NCI-H128 (cell line): ENCODE data around the gene STRADA.

ENCODE experiments used
- DNase-seq: peaks from one replicate; lab custom pipeline; 2025; ENCODE audit not compliant: unreplicated experiment; lab: John Stamatoyannopoulos, UW

Gene STRADA

DNA sequence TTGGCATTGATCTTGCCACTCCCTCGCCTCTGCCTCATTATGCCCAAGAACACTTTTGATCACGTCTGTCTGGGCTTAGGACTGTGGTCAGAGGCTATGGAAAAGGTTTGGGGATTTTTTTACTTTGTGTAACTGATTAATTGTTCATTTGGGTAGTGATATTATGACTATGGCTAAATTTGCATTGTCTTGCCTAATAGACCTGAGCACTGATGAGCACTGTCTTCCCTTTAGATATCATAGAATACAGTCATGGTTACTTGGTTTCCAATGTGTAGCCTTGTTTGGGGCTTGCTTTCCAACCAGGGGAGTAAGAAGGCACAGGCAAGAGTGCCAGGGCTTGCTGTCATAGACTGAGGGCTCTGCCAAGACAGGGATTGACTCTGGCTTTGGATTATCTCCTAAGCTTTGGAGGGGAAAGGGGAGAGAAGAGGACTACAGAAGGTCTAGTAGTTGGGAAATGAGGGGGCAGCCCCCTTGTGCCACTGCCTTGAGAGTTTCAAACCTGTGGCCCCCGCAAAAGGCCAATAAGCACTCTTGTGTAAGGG lies 55.4 kb downstream of the STRADA start:
- DNase-seq: no peak

DNA sequence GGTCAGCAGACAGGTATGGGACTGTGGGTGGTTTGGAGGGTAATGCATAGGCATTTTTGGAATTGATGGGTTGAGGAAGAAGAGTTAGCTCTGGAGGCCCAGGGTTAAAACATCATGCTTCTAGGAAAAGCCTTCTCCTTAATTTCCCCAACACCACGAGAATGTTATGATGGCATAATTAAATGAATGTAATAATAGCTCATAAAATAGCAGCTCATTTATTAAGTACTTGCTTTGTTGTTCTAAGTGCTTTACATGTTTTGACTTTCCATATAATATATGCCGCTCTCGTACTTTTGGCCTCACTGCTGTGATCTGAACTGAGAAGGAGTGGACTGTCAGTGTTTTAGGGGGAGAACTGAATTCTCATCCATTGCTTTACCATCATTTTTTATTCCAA lies 56.0 kb downstream of the STRADA start:
- DNase-seq: no peak

DNA sequence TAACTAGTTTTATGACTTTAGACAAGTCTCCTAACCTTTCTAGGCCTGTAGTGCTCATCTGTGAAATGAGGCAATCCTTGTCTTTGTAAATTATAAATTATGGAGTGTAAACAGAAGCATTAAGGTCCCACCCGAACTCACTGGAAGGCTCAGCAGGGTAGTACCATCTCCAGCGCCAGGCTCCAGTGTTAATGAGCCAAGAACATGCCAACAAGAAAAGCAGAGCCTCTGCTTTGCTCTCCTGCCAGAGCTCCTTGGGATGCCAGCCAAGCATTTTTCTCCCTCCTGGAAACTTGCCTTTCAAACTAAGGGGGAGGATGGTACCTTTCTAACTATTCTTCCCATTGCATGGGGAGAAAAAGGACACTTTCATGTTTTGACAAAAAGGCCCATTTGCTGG lies 56.6 kb downstream of the STRADA start:
- DNase-seq: no peak

DNA sequence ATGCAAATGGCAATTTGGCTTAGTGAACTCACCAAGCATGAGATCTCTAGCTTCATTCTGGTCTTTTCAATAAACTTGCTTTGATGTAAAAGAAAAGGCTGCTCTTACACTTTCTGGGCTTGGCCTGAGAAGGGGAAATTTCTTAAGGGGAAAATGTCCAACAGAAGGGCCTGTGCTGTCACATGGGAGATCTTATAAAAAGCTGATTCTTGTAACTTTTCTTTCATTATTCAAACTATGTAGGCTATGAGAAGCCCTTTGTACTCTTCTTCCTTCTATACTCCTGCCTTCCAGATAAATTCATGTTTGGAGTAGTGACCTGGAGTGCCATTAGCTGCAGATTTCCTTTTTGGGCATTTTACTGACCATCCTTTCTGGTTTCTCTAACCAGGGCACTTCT lies 58.6 kb downstream of the STRADA start:
- DNase-seq: no peak

DNA sequence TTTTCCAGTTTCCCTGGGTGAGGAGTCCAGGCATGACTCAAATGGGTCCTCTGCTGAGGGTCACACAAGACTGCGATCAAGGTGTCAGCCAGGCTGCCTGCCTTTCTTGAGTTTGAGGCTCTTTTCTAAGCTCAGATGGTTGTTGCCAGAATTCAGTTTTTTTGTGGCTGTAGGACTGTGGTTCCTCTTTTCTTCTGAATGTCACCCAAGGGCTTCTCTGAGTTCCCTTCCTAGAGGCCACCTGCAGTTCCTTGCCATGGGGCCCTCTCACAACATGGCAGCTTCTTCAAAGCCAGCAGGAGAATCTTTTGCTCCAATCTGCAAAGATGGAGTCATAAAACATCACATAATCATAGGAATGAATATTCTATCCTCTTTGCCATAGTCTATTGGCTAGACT lies 59.2 kb downstream of the STRADA start:
- DNase-seq: no peak

DNA sequence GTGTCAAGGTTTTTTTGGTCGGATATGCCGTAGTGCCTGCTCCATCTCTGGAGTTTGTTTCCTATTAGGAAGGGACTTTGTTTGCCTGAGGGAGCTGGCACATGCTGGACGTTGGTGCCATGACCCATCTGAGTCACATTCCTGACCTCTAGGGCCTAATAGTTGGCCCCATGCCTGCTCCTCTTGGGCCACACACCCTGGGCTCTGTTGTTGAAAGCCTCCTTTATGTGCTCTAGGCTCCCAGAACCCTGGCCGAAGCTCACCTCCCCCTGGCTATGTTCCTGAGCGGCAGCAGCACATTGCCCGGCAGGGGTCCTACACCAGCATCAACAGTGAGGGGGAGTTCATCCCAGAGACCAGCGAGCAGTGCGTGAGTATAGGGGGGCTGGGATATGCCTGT lies 60.1 kb downstream of the STRADA start:
- no peak for DNase-seq

DNA sequence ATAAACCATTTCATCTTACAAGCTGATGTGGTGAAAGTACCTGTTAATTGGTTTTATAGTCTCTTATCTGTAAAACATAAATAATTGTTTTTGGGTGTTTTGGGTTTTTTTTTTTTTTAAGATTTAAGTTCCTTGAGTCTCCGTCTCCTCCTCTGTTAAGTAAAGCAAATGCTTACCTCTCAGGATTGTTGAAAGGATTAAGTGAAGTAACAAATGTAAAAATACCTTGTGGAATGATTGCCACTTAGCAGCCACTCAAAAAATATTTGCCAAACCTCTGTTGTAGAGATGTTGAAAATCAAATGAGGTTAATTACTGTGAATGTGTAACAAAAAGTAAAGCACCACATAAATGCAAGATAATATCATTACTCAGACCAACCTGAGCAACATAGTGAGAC lies 60.9 kb downstream of the STRADA start:
- DNase-seq: no peak

DNA sequence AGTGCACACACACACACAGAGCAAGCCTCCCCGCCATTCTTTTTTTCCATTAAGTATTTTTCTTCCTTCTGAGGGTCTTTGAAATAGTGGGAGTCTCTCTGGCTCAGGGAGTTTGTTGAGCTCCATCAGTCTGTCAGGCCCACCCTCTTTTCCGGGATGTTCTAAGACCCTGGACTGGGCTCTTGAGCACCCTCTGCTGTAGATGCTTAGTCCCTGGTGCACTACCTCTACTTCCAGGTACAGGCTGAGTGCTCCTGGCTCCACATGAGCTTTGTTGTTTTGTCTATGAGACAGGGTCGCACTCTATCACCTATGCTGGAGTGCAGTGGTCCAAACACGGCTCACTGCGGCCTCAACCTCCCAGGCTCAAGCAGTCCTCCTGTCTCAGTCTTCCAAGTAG lies 62.4 kb downstream of the STRADA start:
- DNase-seq: no peak

DNA sequence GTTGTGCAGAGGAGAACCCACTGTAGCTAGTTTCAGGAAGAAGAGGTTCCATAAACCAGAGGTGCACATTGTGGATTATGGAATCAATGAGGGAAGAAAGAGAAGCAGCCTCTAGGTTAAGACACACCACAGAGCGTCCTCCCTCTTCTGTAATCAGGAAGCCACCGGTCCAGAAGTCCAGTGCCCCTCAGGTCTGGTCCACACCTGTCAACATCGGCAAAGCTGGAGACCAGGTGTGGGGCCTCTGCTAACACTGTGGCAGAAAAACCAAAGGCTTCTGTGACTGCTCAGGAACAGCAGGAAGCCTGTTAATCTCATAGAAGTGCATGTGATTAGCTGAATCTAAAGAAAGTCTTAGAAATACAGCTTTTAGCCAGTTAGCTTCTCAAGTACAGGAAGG lies 65.0 kb downstream of the STRADA start:
- DNase-seq: no peak

DNA sequence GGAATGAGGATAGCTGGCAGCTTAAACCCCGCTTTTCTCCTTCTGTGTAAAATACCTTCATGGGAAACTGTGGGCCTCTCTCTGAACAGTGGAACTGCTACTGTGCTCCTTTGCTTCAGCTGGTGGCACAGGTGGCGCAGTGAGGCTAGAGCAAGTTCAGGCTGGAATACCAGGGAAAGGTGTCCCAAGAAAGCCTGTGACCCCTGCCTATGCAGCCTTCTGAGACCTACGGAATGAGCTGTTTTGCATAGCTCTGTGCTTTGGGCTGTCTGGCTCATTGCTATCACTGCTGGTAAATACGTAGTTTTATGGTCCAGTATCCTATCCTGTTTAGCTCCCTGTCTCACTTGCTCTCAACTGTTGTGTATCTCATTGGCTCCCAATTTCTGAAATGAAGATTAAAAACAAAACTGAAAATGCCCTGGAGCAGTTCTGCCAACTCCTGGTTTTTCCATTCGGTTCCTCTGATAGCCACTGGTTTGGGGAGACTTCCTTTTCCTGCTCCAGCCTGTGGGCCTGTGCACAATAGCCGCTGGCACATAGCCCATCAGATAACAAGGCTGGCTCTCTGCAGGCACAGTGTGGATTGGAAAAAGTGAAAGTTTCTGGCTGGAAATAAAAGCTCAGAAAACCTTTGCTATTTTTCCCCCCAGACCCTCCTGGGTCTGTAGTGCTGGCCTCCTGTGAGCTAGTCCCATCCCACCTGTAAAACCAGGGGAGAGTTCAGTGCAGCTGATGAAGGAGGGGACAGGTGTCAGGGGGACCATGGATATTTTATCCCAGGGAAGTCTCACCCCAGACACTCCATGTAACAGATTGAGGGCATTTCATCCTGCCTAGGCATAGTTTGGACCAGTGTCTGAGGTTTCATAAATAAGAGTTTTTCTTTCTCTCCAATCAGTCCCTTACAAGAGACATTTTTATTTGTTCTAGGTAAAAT lies 65.7 kb downstream of the STRADA start:
- DNase-seq: no peak

DNA sequence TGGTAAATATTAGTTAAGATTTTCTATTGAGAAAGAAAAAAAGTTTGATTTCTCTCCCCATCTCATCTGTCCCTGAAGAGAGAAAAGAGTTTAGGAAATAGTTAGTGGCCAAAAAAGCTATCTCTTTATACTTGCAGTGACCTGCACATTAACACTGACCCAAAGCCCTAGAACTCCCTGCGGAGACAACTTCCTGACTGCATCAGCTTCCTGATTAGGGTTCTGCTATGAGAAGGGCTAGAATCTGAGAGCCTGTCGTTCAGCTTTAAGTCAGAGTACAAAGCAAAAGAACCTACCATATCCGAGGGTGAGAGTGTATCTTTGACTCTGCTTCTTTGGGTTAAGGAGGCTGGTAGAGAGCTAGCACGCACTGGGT lies 66.4 kb downstream of the STRADA start:
- DNase-seq: no peak

DNA sequence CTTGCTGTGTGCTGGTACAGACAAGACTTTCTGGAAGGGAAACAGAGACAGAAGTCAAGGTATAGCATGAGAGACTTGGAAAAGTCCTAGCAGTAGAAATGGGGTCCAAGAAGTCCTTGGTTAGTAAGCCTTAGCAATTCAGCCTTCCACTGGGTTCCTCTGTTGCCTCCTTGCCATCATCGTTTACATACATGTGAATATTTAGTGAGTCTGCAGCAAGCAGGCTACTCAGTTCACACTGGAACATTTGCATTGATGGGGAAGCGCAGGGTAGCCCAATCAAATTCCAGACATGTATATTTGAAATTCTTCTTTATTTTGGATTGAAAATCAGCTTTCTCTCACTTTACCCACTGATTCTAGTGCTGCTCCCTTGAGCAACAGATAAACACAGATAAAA lies 68.7 kb downstream of the STRADA start:
- DNase-seq: no peak

DNA sequence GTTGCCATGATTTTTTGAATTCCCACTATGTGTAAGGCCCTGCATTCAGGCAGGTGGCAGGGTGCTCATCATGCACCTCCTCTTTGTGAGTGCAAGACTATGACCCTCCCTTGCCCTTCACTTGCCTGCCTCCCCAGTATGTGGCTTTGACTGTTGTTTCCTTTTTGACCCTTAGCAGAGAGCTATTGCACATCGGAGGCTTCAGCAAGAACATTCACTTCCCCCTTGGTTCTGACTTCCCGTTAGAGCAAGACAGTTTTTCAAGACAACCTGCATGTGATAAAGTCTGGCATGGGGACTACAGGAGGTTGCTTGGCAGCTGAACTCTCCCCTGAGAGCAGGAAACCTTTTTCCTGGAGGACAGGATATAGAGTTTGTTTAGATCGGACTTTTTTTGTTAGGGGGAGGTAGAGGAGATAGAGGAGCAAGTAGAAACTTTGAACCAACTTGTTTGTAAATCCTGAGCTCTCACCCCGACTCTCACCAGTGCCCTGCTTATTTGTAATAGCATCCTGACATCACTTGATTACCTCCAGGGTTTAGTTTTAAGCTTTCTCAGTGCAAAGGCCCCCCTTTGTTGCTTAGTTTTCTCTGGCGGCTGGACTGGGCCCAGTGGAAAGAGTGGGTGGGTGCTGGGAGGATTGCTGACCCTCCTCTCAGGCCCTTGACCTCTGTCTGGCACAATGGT lies 75.9 kb downstream of the STRADA start:
- no peak for DNase-seq

DNA sequence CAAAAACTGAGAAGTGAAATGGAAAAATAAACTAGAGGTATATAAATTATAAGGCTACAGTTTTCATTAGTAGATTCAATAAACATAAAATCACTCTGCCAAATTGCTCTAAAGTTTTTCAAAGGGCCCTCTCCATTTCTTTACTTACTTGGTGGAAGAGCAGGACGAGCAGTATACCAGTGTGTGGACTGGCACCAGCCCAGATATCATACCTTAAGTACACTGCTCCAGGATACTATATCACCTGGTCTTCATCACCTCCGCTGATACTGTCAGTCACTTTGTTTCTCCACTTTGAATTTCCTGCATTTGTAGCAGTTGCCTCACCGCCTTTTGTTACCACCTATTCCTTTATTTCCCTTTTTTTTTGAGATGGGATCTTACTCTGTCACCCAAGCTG lies 81.7 kb downstream of the STRADA start:
- DNase-seq: no peak

DNA sequence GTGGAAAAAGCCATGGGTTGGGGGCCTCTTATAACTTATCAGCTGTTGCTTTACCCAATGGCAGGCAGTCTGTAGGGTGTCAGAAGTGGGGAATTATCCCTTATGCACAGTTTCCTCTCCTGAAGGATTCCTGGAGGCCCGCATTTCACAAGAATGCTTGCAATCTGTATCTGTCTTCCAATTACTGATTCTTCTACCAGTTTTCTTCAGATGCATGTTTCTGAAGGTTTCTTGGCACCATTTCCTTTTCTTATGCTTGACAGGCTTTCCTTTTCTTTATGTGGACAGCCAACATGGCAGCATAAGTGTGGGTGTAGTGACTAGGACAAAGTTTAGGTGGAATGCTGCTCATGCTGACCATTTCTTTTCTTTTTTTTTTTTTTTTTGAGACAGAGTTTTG lies 83.2 kb downstream of the STRADA start:
- no peak for DNase-seq

DNA sequence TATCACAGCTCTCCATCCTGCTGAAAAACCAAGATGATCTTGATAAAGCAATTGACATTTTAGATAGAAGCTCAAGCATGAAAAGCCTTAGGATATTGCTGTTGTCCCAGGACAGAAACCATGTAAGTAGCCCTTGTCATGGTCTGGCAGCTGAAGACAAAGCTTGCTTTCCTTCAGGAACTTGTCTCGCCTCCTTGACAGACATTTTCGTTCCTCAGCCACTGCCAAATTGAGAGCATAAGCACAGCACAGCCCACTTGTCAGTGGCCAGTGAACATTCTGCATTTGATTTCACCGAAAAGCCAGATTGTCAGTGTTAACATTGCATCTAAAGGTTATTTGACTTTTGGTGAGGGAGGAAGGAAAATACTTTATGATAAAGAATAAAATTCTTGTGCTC lies 83.8 kb downstream of the STRADA start:
- DNase-seq: no peak

DNA sequence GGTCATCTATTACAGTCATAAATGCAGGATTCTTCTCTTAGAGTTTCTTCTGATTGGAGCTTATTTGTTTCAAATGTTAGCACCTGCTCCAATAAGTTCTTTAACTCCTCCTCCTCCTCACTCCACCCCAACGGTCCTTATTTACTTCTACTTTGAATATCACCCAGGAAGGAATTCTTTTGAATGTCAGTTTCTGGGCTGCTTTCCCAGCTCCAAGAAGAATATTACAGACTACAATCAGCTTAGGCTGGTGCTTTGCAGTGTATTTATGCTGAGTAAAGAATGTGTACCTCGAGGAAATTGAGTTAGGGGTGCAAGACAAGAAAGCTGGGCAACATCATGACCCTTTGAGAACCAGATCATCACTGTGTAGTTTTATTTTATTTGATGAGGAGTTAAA lies 88.5 kb downstream of the STRADA start:
- no peak for DNase-seq
